IMR-90 (cell line): ENCODE results near the gene DENND1A. TPM values are rescaled to one million over a fixed set of nuclear protein-coding genes. Genes with fewer than 3 reads are reported as not detected.

Experiments used
- ATAC-seq: fragments of 200-7000 bp; cut with Tn5 transposase; 2 replicates; pipeline ENCODE4 v1.9.1; 2020; ENCODE audit warnings: low read depth, mild to moderate bottlenecking, moderate library complexity
- BruUV-seq: library from RNA; stranded (reverse); fragments of 400-500 nt; replicated peaks from 2 replicates; lab custom pipeline; 2021; lab: Mats Ljungman, UMichigan
- CTCF ChIA-PET: fragments of 300-600 bp; formaldehyde crosslinking; extraction: SDS; loops from one replicate; lab custom pipeline; 2021; ENCODE audit warnings: antibody characterized with exemption; lab: Yijun Ruan, JAX
- POLR2A ChIA-PET: fragments of 300-600 bp; sonication (Branson Sonifier 250); formaldehyde crosslinking; loops from one replicate; lab custom pipeline; 2022; ENCODE audit warnings: antibody characterized with exemption; ENCODE audit not compliant: unreplicated experiment; lab: Charles Lee
- DNase-seq: peaks from one replicate; pipeline ENCODE4 v3.0.0; 2013
- H2AFZ ChIP-seq: replicated peaks from 2 replicates; pipeline ENCODE3; 2013; ENCODE audit warnings: low read length, mild to moderate bottlenecking; ENCODE audit not compliant: poor library complexity
- H2AK5ac ChIP-seq: 2 replicates; pipeline ENCODE4 v1.6.1; 2013; ENCODE audit warnings: low read depth, low read length, inconsistent platforms
- H2AK9ac ChIP-seq: replicated peaks from 2 replicates; pipeline ENCODE3; 2013; ENCODE audit warnings: mild to moderate bottlenecking, low read depth, low read length, moderate library complexity; ENCODE audit not compliant: poor library complexity
- H2BK120ac ChIP-seq: 2 replicates; pipeline ENCODE4 v1.6.1; 2013; ENCODE audit warnings: low read depth, low read length, inconsistent platforms
- H2BK15ac ChIP-seq: 3 replicates; pipeline ENCODE4 v1.6.1; 2013; ENCODE audit warnings: low read depth, low read length, inconsistent platforms
- H2BK20ac ChIP-seq: 2 replicates; pipeline ENCODE4 v1.6.1; 2013; ENCODE audit warnings: low read depth, mild to moderate bottlenecking, inconsistent platforms, low read length, moderate library complexity
- H2BK5ac ChIP-seq: 2 replicates; pipeline ENCODE4 v1.6.1; 2013; ENCODE audit warnings: mild to moderate bottlenecking, low read depth, low read length, inconsistent platforms; ENCODE audit not compliant: poor library complexity, severe bottlenecking
- H3K14ac ChIP-seq: replicated peaks from 2 replicates; pipeline ENCODE4 v1.6.1; 2013; ENCODE audit warnings: low read depth, low read length, inconsistent platforms
- H3K18ac ChIP-seq: 2 replicates; pipeline ENCODE4 v1.6.1; 2013; ENCODE audit warnings: low read depth, low read length, control low read depth
- H3K23ac ChIP-seq: 2 replicates; pipeline ENCODE4 v1.6.1; 2013; ENCODE audit warnings: low read depth, low read length, inconsistent platforms
- H3K27ac ChIP-seq: 2 replicates; pipeline ENCODE4 v1.5.1; 2013; ENCODE audit warnings: mild to moderate bottlenecking, control low read depth, low read length; ENCODE audit not compliant: insufficient read depth
- H3K27me3 ChIP-seq: 2 replicates; pipeline ENCODE4 v1.6.1; 2013; ENCODE audit warnings: low read length; ENCODE audit not compliant: control insufficient read depth, insufficient read depth
- H3K36me3 ChIP-seq: 2 replicates; pipeline ENCODE4 v1.6.1; 2013; ENCODE audit warnings: low read length, mixed read lengths; ENCODE audit not compliant: control insufficient read depth, insufficient read depth
- H3K4ac ChIP-seq: 2 replicates; pipeline ENCODE4 v1.6.1; 2013; ENCODE audit warnings: low read depth, low read length, inconsistent platforms
- H3K4me1 ChIP-seq: 2 replicates; pipeline ENCODE4 v1.6.1; 2013; ENCODE audit warnings: low read length, mixed read lengths; ENCODE audit not compliant: control insufficient read depth, insufficient read depth
- H3K4me2 ChIP-seq: 2 replicates; pipeline ENCODE4 v1.6.1; 2013; ENCODE audit warnings: low read depth, mild to moderate bottlenecking, control low read depth, low read length, moderate library complexity
- H3K4me3 ChIP-seq: 2 replicates; pipeline ENCODE4 v1.5.1; 2013; ENCODE audit warnings: low read depth, mild to moderate bottlenecking, control low read depth, low read length, moderate library complexity; ENCODE audit not compliant: insufficient read depth
- H3K56ac ChIP-seq: 2 replicates; pipeline ENCODE4 v1.6.1; 2013; ENCODE audit warnings: low read length, inconsistent platforms; ENCODE audit not compliant: insufficient read depth; ENCODE audit errors: extremely low read depth
- H3K79me1 ChIP-seq, 2 experiments: 2 replicates each; pipeline ENCODE4 v1.6.1; 2013; ENCODE audit warnings: low read length in 2 of 2, inconsistent platforms in 1 of 2, low read depth in 1 of 2
- H3K9ac ChIP-seq: 2 replicates; pipeline ENCODE4 v1.6.1; 2013; ENCODE audit warnings: low read depth, low read length, control low read depth
- H3K9me1 ChIP-seq: 2 replicates; pipeline ENCODE4 v1.6.1; 2013; ENCODE audit warnings: low read length, inconsistent platforms; ENCODE audit not compliant: insufficient read depth
- H3K9me3 ChIP-seq: 2 replicates; pipeline ENCODE4 v1.6.1; 2013; ENCODE audit warnings: low read length; ENCODE audit not compliant: control insufficient read depth, insufficient read depth
- H4K20me1 ChIP-seq: 2 replicates; pipeline ENCODE4 v1.6.1; 2013; ENCODE audit warnings: low read length, inconsistent platforms; ENCODE audit not compliant: insufficient read depth
- H4K5ac ChIP-seq: 2 replicates; pipeline ENCODE4 v1.6.1; 2013; ENCODE audit warnings: mild to moderate bottlenecking, low read depth, low read length, control low read depth
- H4K8ac ChIP-seq, 2 experiments: 2 replicates each; pipeline ENCODE4 v1.6.1; 2013; ENCODE audit warnings: low read depth in 2 of 2, low read length in 2 of 2, control low read depth in 1 of 2, inconsistent platforms in 1 of 2
- H4K91ac ChIP-seq: 2 replicates; pipeline ENCODE4 v1.6.1; 2013; ENCODE audit warnings: low read depth, low read length, inconsistent platforms; ENCODE audit not compliant: insufficient read depth
- CHD1 ChIP-seq: IDR thresholded peaks from 2 replicates; pipeline ENCODE4 v1.6.1; 2012; ENCODE audit warnings: low read depth, low read length, improper control_type of control experiment
- MAZ ChIP-seq: IDR thresholded peaks from 2 replicates; pipeline ENCODE4 v1.6.1; 2012; ENCODE audit warnings: low read depth, mild to moderate bottlenecking, low read length, improper control_type of control experiment, moderate library complexity, borderline replicate concordance
- MXI1 ChIP-seq: IDR thresholded peaks from 2 replicates; pipeline ENCODE4 v1.6.1; 2012; ENCODE audit warnings: low read depth, mild to moderate bottlenecking, low read length, moderate library complexity, borderline replicate concordance
- SMC3 ChIP-seq: fragments of 150-350 bp; IDR thresholded peaks from 2 replicates; pipeline ENCODE4 v1.6.1; 2016; ENCODE audit warnings: low read depth, mild to moderate bottlenecking, antibody characterized with exemption, low read length, moderate library complexity
- WGBS, 2 experiments: methylation state at CpG; one replicate each; pipeline versions ENCODE4 v1.1.5 to v1.1.7; 2013; ENCODE audit warnings: missing lambda C conversion rate in 2 of 2; ENCODE audit not compliant: insufficient read length in 1 of 2; ENCODE audit errors: extremely low coverage in 2 of 2; 5-methylcytosine and 5-hydroxymethylcytosine counted together
- dilution Hi-C: fragments of 300-500 bp; cut with HindIII; formaldehyde crosslinking; loops from one replicate; pipeline ENCODE4 v1.14.3; 2018; ENCODE audit warnings: low sequenced_read_pairs; ENCODE audit not compliant: unreplicated experiment
- in situ Hi-C: fragments of 300-500 bp; cut with MboI; formaldehyde crosslinking; loops from 3 replicates; pipeline ENCODE4 v1.14.3; 2019; ENCODE audit warnings: low sequenced_read_pairs, inconsistent platforms, mixed read lengths
- intact Hi-C: fragments of 100-400 bp; cut with micrococcal nuclease; formaldehyde crosslinking; loops from 2 replicates; pipeline ENCODE4 v1.10.0; 2022
- polyA plus RNA-seq, 3 experiments: library from polyadenylated mRNA; depleted of rRNA; stranded (reverse); fragments of >200 nt; gene quantifications; 2 replicates each; pipeline ENCODE4 v1.2.3, GENCODE V29; 2012; ENCODE audit warnings: low replicate concordance in 1 of 3
- total RNA-seq: library from RNA; depleted of rRNA; stranded (reverse); fragments of >200 nt; gene quantifications from 2 replicates; pipeline ENCODE4 v1.2.3, GENCODE V29; 2012

The DENND1A gene
- total and polyA plus RNA-seq, 2 of the 4 experiments (the other 2 are of a cell fraction) = 21.4 to 27.6 TPM

DNA sequence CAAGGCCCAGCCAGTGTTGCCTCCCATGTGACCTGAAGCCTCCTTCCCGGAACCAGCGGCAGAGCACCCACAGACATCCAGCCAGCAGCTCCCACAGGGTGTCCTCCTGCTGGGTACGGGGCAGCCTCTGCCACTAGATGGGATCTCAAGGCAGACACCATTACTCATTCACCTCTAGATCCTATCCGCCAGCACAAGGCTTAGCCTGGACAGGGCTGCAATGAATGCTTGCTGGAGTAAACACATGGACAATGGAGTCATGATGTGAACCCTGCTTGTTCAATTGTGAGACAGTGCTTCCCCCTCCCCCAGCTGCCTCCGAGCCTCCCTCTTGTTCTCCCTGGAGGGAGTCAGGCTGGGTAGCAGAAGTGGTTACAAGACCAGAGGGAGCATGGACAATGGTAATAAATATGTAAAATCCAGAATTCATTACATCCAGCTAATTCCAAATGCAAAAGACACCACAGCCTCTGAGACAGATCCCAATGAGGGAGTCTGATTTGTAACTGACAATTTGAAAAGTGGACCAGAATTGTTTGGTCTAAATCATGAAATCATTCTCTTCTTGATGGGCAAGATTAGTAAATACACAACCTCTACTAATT is 441.9 kb downstream of the DENND1A start:
- 83% methylated on average over 1 of the region's 5 CpGs; no CpG with 5 or more reads in 1 of the 2 experiments for WGBS, 2 experiments
- no peak for TF ChIP-seq MXI1
- no peak for TF ChIP-seq SMC3
- TF ChIP-seq CHD1 = no peak
- no peak for TF ChIP-seq MAZ
- no peak overlapping the region for H4K5ac ChIP-seq
- H2BK5ac ChIP-seq = no peak overlapping the region
- CTCF ChIA-PET = no interaction called here
- H2AK9ac ChIP-seq = no peak overlapping the region
- ATAC-seq (no peak), DNase-seq (no peak)
- no peak overlapping the region for H2BK120ac ChIP-seq
- intact Hi-C loops = no loop called here
- dilution Hi-C loops = no loop called here
- H2BK20ac ChIP-seq = no peak overlapping the region
- no peaks in the 10 kb centered on the region for H3K9me3 ChIP-seq
- no peak overlapping the region for H4K91ac ChIP-seq
- H3K4me3 ChIP-seq = no peak overlapping the region
- no peak overlapping the region for H4K8ac ChIP-seq
- H3K9ac ChIP-seq = no peak overlapping the region
- H2AK5ac ChIP-seq = no peak overlapping the region
- no peak overlapping the region for H3K4me2 ChIP-seq
- no peak overlapping the region for H3K4ac ChIP-seq
- H3K14ac ChIP-seq = no peak overlapping the region
- H3K4me1 ChIP-seq = no peaks in the 10 kb centered on the region
- POLR2A ChIA-PET = no interaction called here
- no peak overlapping the region for H3K27ac ChIP-seq
- in situ Hi-C loops = no loop called here
- H4K20me1 ChIP-seq = no peaks in the 10 kb centered on the region
- no peak overlapping the region for H3K56ac ChIP-seq
- H3K79me1 ChIP-seq = no peaks in the 10 kb centered on the region
- no peak overlapping the region for H3K23ac ChIP-seq
- H3K9me1 ChIP-seq = no peaks in the 10 kb centered on the region; the same call in 1 of the 2 replicates
- H3K18ac ChIP-seq = no peak overlapping the region
- H2AFZ ChIP-seq = no peak overlapping the region
- no peaks in the 10 kb centered on the region for H3K27me3 ChIP-seq
- no peak overlapping the region for H2BK15ac ChIP-seq
- BruUV-seq = no TSS peak
- H3K36me3 ChIP-seq = no peaks in the 10 kb centered on the region
